ENCODE data around the gene IARS1. TPM values are rescaled to one million over a fixed set of nuclear protein-coding genes. Genes with fewer than 3 reads are reported as not detected.

Gene IARS1
- total RNA-seq (2022; extraction: Qiagen RNA extraction), result 92.6 to 123 TPM (median 98.0 TPM) in 5 replicates

DNA sequence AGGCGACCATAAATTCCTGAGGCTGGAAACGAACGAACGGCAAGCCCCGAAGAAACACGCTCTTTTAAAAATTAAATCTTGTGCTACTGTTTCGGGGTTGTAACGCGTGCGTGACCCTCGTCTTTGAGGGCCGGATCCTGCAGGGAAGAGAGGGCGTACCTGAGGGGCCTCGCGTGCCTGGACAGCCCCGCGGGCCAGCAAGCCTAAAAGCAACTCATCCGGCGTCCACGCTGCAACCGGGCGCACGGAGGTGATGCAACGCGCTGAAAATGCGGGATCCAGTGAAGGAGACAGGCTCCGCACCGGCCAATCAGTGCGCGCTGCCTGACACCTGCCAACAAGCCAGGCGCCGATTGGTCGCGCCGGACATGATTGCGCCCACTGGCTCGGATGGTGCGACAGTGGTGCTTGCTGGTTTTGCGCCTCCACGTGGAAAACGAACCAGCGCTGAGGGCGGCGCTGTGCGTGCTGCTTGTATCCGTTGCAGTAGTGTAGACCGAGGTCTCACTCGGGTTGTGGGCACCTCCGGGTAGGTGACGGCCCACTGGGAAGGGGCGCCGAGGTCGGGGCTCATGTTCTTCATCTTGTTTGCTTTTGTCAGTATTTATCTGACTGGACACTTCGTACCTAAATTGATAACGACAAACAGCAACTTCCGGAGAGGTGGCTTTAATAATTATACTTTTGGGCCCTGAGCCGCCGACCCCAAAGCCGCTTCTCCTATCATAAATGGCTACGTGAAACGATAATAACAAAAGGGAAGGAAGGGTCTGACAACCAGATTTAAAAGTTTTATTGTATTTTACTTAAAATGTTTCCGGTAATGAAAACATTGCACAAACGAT is at the start of gene IARS1:
IARS1 (minus strand) TSS at position 246 of the 845 bp plus-strand sequence. CDS start 4,278 bp downstream, outside the sequence.

DNA sequence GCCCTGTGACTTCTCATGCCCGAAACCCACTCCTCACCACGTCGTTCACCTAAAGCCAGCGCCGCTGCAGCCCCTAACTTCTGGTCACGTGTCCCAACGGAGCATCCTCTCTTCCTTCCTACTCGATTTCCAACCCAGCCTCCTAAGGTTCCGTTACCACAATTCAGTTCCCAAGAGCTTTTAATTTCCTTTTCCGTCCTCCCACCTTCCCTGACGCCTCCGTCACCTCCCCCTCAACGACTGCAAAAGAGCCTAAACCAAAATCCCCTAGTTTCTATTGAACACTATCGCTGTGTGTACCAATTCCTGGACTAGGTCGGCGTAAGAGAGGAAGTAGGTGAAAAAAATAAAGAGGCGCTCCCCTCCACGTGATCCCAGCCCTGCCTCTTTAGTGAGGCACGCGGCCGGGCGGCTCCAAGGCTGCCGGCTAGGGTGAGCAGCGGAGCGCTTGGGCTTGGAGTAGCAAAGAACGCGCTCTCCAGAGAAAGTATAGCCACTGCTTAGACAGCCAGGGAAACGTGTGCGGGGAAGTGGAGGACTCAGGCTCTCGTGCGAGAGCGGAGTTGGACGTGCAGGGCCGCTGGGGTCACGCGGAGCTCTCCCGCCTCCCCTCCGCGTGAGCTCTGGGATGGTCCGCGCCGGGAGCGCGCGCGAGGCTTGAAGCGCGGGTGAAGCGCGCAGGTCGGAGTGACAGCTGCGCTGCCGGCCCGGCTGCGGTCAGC is 31.9 kb upstream of the IARS1 start, which contains the start of the genes CENPP and NOL8:
CENPP (plus strand) TSS at position 685 of the 722 bp plus-strand sequence.
NOL8 (minus strand) TSS at position 82 of the 722 bp plus-strand sequence. CDS start 1,189 bp downstream, outside the sequence.

Other genes starting within 250 kb of the IARS1 start
- gene SPTLC1, start 178.3 kb downstream of the IARS1 start, total RNA-seq (2022; extraction: Qiagen RNA extraction), result 54.1 to 81.4 TPM (median 61.5 TPM) in 5 replicates
- 26.4 to 34.3 TPM (median 27.4 TPM) in 5 replicates for gene NOL8, start 31.7 kb upstream of the IARS1 start, total RNA-seq (2022; extraction: Qiagen RNA extraction)
- 5.1 to 7.4 TPM (median 6.8 TPM) in 5 replicates for gene CENPP, start 32.3 kb upstream of the IARS1 start, total RNA-seq (2022; extraction: Qiagen RNA extraction)
- gene OGN, start 110.9 kb upstream of the IARS1 start, total RNA-seq (2022; extraction: Qiagen RNA extraction), result not detected in 5 replicates
- gene OMD, start 130.8 kb upstream of the IARS1 start, total RNA-seq (2022; extraction: Qiagen RNA extraction), result not detected in 5 replicates
- not detected in 5 replicates for gene ASPN, start 188.8 kb upstream of the IARS1 start, total RNA-seq (2022; extraction: Qiagen RNA extraction)
- gene ECM2, start 242.3 kb upstream of the IARS1 start, total RNA-seq (2022; extraction: Qiagen RNA extraction), result 0.11 to 0.20 TPM (median 0.14 TPM) in 5 replicates